Activated naive CD8-positive, alpha-beta T cell treated with anti-CD3 and anti-CD28 coated beads, Interleukin-2, amount 50 U/mL, for 24 hours (primary cell): ENCODE data around the gene RHBG.

Experiments
- ATAC-seq: fragments of 150-1000 bp; cut with Tn5 transposase; one replicate; pipeline ENCODE4 v1.10.0; 2021
- DNase-seq: peaks from one replicate; pipeline ENCODE4 v3.0.0; 2021
- H3K27ac Mint-ChIP-seq: one replicate; pipeline ENCODE4 v1.8.0; 2021; ENCODE audit warnings: mild to moderate bottlenecking, mixed read lengths
- H3K27me3 Mint-ChIP-seq: one replicate; pipeline ENCODE4 v1.8.0; 2021; ENCODE audit warnings: mixed read lengths
- H3K36me3 Mint-ChIP-seq: one replicate; pipeline ENCODE4 v1.8.0; 2021; ENCODE audit warnings: low read depth, mixed read lengths
- H3K4me1 Mint-ChIP-seq: one replicate; pipeline ENCODE4 v1.8.0; 2021; ENCODE audit warnings: mixed read lengths
- H3K4me3 Mint-ChIP-seq: one replicate; pipeline ENCODE4 v1.8.0; 2021; ENCODE audit warnings: mild to moderate bottlenecking, moderate library complexity, mixed read lengths
- H3K9me3 Mint-ChIP-seq: one replicate; pipeline ENCODE4 v1.8.0; 2021; ENCODE audit warnings: mixed read lengths

The RHBG gene

GRCh38 chr1:156386949-156387869, 18.2 kb downstream of the RHBG start:
- Mint-ChIP-seq H3K36me3 (no peaks in the 10 kb centered on the region), H3K4me3 (no peak overlapping the region), H3K27ac (no peak overlapping the region), H3K9me3 (no peaks in the 10 kb centered on the region), H3K27me3 (peaks cover 39% of the 10 kb centered on the region), H3K4me1 (peaks cover 2% of the 10 kb centered on the region)
- no peak for DNase-seq
- no peak for ATAC-seq

DNA sequence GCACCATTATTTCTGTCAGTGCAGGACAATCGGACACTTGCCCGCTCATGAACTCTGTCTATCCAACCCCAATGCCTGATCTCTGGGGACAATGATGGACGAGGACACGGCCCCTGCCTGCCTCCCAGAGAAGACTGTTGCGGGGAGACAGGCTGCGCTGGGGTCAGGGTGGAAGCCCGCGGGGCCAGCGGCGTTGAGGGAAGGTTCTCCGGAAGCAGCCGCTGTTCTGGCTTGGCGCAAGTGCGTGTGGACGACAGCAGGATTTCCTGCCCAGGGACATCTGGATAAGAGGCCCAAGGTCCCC, 18.8 kb downstream of the RHBG start:
- H3K27me3 Mint-ChIP-seq: peaks cover 39% of the 10 kb centered on the region
- no peaks in the 10 kb centered on the region for H3K36me3 Mint-ChIP-seq
- DNase-seq (no peak), ATAC-seq (no peak)
- H3K4me3 Mint-ChIP-seq: no peak overlapping the region
- H3K27ac Mint-ChIP-seq: no peak overlapping the region
- no peaks in the 10 kb centered on the region for H3K9me3 Mint-ChIP-seq
- H3K4me1 Mint-ChIP-seq: peaks cover 2% of the 10 kb centered on the region

DNA sequence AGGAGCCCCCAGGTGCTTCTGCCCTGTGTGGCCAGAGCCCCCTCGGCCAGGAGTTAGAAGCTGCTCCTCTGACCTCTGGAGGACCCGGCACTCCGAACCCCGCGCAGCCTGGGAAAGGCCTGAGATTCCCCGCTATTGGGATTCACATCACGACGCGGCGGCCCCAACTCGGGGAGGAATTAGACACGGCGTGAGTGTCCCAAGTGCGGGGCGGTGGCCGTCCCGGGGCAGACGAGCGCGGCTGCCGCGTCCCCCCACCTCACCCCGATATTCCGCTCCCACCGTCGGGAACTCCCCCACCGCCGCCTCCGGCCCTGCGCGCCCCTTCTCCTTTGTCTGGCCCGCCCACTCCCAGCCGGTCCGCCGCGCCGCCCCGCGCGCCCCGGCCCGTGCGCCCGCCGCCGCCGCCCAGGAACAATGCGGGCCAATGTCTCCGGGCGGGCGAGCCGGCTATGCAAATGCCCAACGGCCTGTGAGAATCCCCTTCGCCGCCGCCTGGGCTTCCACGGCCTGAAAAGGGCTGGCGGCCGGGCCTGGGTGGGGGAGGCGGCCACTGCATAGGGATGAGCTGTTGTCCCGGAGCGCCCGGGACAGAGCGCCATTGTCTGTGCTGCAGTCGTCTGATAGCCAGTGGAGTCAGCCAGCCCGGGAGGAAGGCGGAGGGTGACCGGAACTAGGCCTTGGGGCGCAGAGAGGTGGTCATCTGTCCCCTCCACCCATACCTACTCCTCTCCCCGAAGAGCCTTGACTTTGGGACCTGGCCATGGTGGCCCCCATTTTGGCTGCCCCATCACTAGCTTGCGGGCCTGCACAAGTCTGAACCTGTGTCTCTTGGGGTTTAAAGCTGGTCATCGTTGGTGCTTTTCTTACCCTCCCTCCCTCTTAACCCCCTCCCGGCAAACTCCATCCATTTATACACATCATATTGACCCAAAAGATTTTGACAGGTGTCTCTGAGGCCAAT, 19.4 kb downstream of the RHBG start:
- Mint-ChIP-seq H3K9me3 (no peaks in the 10 kb centered on the region), H3K4me3 (no peak overlapping the region), H3K4me1 (peaks cover 2% of the 10 kb centered on the region), H3K27ac (no peak overlapping the region), H3K36me3 (no peaks in the 10 kb centered on the region), H3K27me3 (peaks cover 39% of the 10 kb centered on the region)
- DNase-seq (no peak), ATAC-seq (no peak)

DNA sequence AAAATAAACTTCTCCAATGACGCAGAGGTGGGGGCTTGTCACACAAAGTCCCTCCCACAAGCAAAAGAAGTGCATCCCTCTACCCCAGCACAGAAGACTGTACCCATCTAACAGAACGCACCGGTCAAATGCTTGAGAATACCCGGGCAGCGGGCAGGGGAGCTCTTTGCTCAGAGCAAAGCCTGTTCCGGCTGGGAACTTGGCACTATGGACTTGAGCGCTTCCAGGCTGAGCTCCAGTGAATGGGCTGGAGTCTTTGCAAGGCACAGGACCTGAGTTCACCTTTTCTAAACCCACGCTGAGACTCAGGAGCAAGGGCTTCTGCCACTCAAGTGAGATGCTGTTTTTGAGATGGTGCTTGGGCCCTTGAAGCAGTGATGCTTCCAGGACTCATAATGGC, 20.3 kb downstream of the RHBG start:
- Mint-ChIP-seq H3K4me1 (peaks cover 2% of the 10 kb centered on the region), H3K9me3 (no peaks in the 10 kb centered on the region)

DNA sequence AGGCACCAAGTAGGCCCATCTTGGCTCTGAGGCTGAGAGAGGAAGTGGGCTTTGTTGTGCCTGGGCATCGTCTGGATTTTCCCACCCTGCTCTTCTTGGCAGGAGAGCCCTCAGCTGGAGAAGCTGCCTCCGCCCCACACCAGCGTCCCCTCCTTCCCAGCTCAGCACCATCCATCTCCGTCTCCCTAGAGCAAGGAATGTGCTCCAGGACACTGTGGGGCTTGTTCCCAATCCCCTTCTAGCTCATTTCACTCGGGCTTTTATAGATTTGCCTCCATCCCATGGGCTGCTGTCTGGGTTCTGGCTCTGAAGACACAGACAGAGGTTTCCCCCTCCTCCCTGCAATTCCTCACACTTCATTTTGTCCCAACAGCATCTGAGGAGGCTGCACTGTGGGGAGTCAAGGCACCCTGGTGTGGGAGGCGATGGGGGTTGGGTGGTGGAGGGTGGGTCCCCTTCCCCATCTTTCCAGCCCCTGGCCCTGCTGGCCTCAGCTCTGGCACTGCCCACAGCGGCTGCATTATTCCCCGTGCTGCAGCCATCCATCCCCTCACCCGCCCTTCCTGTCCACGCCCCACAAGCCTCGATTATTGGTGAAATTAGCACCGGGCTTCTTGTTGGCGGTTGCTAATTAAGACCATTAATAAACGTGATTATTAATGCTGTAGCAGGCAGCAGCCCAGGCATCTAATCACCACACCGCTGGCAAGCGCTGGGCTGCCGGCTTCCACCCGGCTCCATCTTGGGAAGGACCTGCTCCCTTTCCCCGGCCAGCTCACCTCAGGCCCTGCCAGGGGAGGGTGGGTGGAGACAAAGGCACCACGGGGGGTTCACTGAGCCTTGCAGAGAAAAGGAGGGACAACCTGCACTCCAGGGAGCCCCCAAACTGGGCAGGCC, 21.7 kb downstream of the RHBG start:
- Mint-ChIP-seq H3K36me3 (no peaks in the 10 kb centered on the region), H3K4me3 (no peak overlapping the region), H3K27me3 (peaks cover 39% of the 10 kb centered on the region)

More for the DNA sequence above, 20.3 kb downstream of the RHBG start:
- H3K4me3 Mint-ChIP-seq: no peak overlapping the region
- H3K27ac Mint-ChIP-seq: no peak overlapping the region
- H3K36me3 Mint-ChIP-seq: no peaks in the 10 kb centered on the region
- DNase-seq (no peak), ATAC-seq (no peak)
- H3K27me3 Mint-ChIP-seq: peaks cover 39% of the 10 kb centered on the region

GRCh38 chr1:156391366-156391677, 22.3 kb downstream of the RHBG start:
- DNase-seq (no peak), ATAC-seq (no peak)
- Mint-ChIP-seq H3K27me3 (peaks cover 38% of the 10 kb centered on the region), H3K36me3 (no peaks in the 10 kb centered on the region), H3K27ac (no peak overlapping the region), H3K9me3 (no peaks in the 10 kb centered on the region), H3K4me3 (no peak overlapping the region), H3K4me1 (no peaks in the 10 kb centered on the region)

More for the DNA sequence above, 21.7 kb downstream of the RHBG start:
- no peak for ATAC-seq
- DNase-seq: no peak
- Mint-ChIP-seq H3K27ac (no peak overlapping the region), H3K9me3 (no peaks in the 10 kb centered on the region), H3K4me1 (peaks cover under 1% of the 10 kb centered on the region)

DNA sequence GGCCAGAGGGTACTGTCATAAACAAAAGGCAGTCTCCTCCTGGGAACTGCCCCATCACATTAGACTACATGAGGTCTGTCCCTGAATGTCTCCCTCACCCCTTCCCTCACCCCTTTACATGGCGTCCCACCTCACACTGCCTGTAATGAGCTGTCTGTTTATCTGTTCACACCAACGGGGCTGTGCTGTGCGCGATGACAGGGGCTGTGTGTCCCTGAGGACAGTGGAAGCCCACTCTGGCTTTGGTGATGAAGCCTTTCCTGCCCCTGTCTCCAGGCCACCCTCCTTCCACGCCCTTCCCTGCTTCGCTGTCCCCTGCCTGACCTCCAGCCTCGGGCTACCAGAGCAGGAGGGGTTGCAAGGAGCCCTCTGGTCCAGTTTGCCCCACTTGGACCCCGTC, 22.7 kb downstream of the RHBG start:
- Mint-ChIP-seq H3K27ac (no peak overlapping the region), H3K4me3 (no peak overlapping the region), H3K9me3 (no peaks in the 10 kb centered on the region), H3K36me3 (no peaks in the 10 kb centered on the region), H3K4me1 (no peaks in the 10 kb centered on the region), H3K27me3 (peaks cover 36% of the 10 kb centered on the region)
- no peak for ATAC-seq
- DNase-seq: no peak

DNA sequence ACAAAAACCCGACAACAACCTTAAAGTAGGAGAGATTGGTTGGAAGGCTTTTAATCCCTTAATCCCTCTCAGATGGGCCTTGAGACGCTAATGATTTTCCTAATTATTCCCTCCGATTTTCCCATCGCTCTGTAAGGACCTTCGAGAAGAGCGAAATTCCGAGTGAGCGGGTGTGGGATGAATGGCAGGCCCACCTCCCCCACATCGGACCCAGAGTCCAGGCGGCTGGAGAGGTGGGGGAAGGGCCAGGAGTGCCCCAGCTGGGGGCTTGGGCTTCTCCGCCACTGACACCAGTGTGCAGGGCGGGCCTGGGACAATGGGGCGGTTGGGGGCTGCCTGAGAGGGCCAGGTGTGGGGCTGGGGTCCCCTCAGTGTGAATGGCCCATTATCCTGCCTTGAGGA, 23.4 kb downstream of the RHBG start:
- ATAC-seq: no peak
- Mint-ChIP-seq H3K4me3 (no peak overlapping the region), H3K9me3 (no peaks in the 10 kb centered on the region), H3K27ac (no peak overlapping the region), H3K4me1 (no peaks in the 10 kb centered on the region), H3K36me3 (no peaks in the 10 kb centered on the region), H3K27me3 (peaks cover 29% of the 10 kb centered on the region)
- DNase-seq: no peak

DNA sequence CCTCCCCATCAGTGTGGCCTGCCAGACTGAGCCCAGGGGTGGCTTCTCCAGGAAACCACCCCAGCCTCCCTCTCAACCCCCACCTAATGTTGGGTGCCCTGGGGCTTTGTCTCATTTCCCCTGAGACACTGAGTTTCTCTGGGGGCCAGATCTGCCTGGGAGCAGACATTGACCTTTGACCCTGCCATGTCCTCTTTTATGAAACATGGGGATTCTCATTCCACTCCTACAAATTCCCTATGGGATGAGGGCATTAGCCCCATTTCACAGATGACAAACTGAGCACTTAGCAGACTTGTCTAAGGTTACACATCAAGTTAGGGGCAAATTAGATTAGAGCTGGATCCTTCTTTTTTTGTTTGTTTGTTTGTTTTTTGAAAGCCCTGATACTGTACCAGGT, 24.1 kb downstream of the RHBG start:
- no peaks in the 10 kb centered on the region for H3K36me3 Mint-ChIP-seq
- no peak for DNase-seq
- no peak overlapping the region for H3K4me3 Mint-ChIP-seq
- peaks cover 23% of the 10 kb centered on the region for H3K27me3 Mint-ChIP-seq
- H3K27ac Mint-ChIP-seq: no peak overlapping the region
- H3K9me3 Mint-ChIP-seq: no peaks in the 10 kb centered on the region
- no peak for ATAC-seq
- no peaks in the 10 kb centered on the region for H3K4me1 Mint-ChIP-seq

- peaks cover 18% of the 10 kb centered on the region for H3K27me3 Mint-ChIP-seq
- no peak overlapping the region for H3K4me3 Mint-ChIP-seq
- ATAC-seq: no peak
These were observed 25.1 kb downstream of the RHBG start for GRCh38 chr1:156394082-156394481.

GRCh38 chr1:156394835-156395461, 25.9 kb downstream of the RHBG start:
- Mint-ChIP-seq H3K4me3 (no peak overlapping the region), H3K27me3 (peaks cover 10% of the 10 kb centered on the region), H3K36me3 (no peaks in the 10 kb centered on the region), H3K9me3 (no peaks in the 10 kb centered on the region), H3K27ac (no peak overlapping the region), H3K4me1 (peaks cover 2% of the 10 kb centered on the region)
- ATAC-seq: no peak
- no peak for DNase-seq

More at GRCh38 chr1:156394082-156394481, 25.1 kb downstream of the RHBG start:
- Mint-ChIP-seq H3K9me3 (no peaks in the 10 kb centered on the region), H3K36me3 (no peaks in the 10 kb centered on the region), H3K27ac (no peak overlapping the region), H3K4me1 (peaks cover 2% of the 10 kb centered on the region)
- no peak for DNase-seq

DNA sequence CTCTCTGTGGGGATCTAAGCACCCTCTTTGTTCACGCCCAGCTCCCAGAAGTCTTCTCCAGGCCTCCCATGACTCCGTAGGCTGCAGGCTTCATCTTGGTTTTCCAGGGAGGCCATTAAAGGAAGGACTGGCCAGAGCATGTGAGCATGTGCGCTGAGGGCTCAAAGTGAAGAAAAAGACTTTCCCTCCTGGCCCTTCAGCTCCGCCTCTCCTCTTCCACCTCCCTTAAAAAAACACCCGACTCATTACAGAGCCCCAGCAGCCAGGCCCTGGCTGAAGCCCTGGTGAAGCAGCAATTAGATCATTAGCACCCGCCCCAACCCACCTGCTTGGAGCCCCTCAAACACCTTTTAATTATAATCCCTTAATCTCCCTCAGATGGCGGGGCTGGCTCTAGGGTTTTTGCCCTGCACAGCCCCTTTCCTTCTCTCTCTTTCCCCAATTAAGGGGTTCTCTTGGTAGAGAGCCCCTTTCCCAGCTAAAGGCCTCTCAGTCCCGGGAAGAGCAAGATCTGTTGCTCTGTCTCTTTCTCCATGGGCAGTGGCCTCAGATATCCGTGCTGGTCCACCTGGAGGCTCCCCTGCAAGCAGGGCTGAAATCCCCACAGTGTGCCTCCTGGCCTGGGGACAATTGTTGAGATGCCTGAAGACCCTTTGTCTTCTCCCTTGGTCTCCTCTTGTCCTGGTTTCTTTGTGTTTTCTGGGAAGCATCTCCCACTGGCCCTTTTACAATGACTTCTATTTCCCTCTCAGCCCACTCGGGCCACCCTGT, 30.5 kb downstream of the RHBG start:
- no peaks in the 10 kb centered on the region for H3K36me3 Mint-ChIP-seq
- H3K9me3 Mint-ChIP-seq: no peaks in the 10 kb centered on the region
- DNase-seq (no peak), ATAC-seq (no peak)
- peaks cover 10% of the 10 kb centered on the region for H3K27me3 Mint-ChIP-seq
- no peak overlapping the region for H3K27ac Mint-ChIP-seq
- H3K4me1 Mint-ChIP-seq: peaks cover 2% of the 10 kb centered on the region
- no peak overlapping the region for H3K4me3 Mint-ChIP-seq

- no peak for ATAC-seq
- Mint-ChIP-seq H3K4me3 (no peak overlapping the region), H3K27me3 (peaks cover 12% of the 10 kb centered on the region), H3K9me3 (no peaks in the 10 kb centered on the region), H3K36me3 (no peaks in the 10 kb centered on the region), H3K4me1 (peaks cover 2% of the 10 kb centered on the region), H3K27ac (no peak overlapping the region)
- no peak for DNase-seq
These were observed 31.4 kb downstream of the RHBG start for GRCh38 chr1:156400191-156400935.
